Suprapubic skin (tissue), 4 donors: ENCODE data around the gene PLEKHG3. TPM values are rescaled to one million over a fixed set of nuclear protein-coding genes. Genes with fewer than 3 reads are reported as not detected.

Experiments used
- DNase-seq, 2 donors: peaks; one replicate each; pipeline ENCODE4 v3.0.0-alpha.2; 2019; ENCODE audit warnings: low spot score in 2 of 2
- H3K27ac ChIP-seq: fragments of 200-600 bp; sonication (generic); one replicate; pipeline ENCODE4 v1.5.1; 2019
- H3K27me3 ChIP-seq: fragments of 200-600 bp; sonication (generic); one replicate; pipeline ENCODE4 v1.5.1; 2019
- H3K36me3 ChIP-seq: fragments of 200-600 bp; sonication (generic); one replicate; pipeline ENCODE4 v1.5.1; 2019
- H3K4me1 ChIP-seq: fragments of 200-600 bp; sonication (generic); one replicate; pipeline ENCODE4 v1.5.1; 2019
- H3K4me3 ChIP-seq: fragments of 200-600 bp; sonication (generic); one replicate; pipeline ENCODE4 v1.5.1; 2019; ENCODE audit warnings: mild to moderate bottlenecking
- H3K9me3 ChIP-seq: fragments of 200-600 bp; sonication (generic); one replicate; pipeline ENCODE4 v1.5.1; 2019
- CTCF ChIP-seq, 2 donors: fragments of 200-600 bp in 1 of 2; fragments of 450-650 bp in 1 of 2; sonication (generic) in 1 of 2; IDR thresholded peaks; one replicate each; pipeline ENCODE4 v1.5.1; 2016 to 2019; ENCODE audit warnings: antibody characterized with exemption in 2 of 2, mild to moderate bottlenecking in 1 of 2, moderate library complexity in 1 of 2
- EP300 ChIP-seq: sonication (generic); formaldehyde crosslinking; IDR thresholded peaks from one replicate; pipeline ENCODE4 v1.6.1; 2017; ENCODE audit warnings: antibody characterized with exemption
- POLR2A ChIP-seq, 2 donors: fragments of 450-650 bp; IDR thresholded peaks; one replicate each; pipeline ENCODE4 v1.6.1; 2017; ENCODE audit warnings: antibody characterized with exemption in 2 of 2, mild to moderate bottlenecking in 2 of 2, moderate library complexity in 2 of 2
- POLR2AphosphoS5 ChIP-seq, 3 donors: sonication (generic); formaldehyde crosslinking; IDR thresholded peaks; one replicate each; pipeline ENCODE4 v1.6.1; 2017; ENCODE audit warnings: antibody characterized with exemption in 3 of 3
- WGBS: methylation state at CpG from one replicate; pipeline ENCODE4 v1.1.5; 2018; 5-methylcytosine and 5-hydroxymethylcytosine counted together
- total RNA-seq, 4 donors: library from RNA; depleted of rRNA; stranded (reverse); fragments of >200 nt; gene quantifications; one replicate each; pipeline ENCODE4 v1.1.0, GENCODE V29; 2016

PLEKHG3 gene
- total RNA-seq, 4 donors from 2014 or later: 60.4 to 140 (median 96.5) TPM

GRCh38 chr14:64711039-64711438, 6.8 kb downstream of the PLEKHG3 start:
- peak overlapping the region; percentile 31 for H3K27ac ChIP-seq
- no peaks in the 10 kb centered on the region for H3K36me3 ChIP-seq
- no peaks in the 10 kb centered on the region for H3K9me3 ChIP-seq
- H3K27me3 ChIP-seq: no peaks in the 10 kb centered on the region
- H3K4me1 ChIP-seq: peaks cover 72% of the 10 kb centered on the region
- no peak for TF ChIP-seq POLR2AphosphoS5 (IDR thresholded peaks at IDR 0.05)
- no peak for TF ChIP-seq CTCF (IDR thresholded peaks at IDR 0.05)
- TF ChIP-seq POLR2A (IDR thresholded peaks at IDR 0.05): no peak
- DNase-seq: peak in 1 of 2 donors; percentile 71
- H3K4me3 ChIP-seq: no peak overlapping the region
- 36% methylated on average over 5 of the region's 5 CpGs for WGBS

- no peaks in the 10 kb centered on the region for H3K9me3 ChIP-seq
- no peak for TF ChIP-seq POLR2AphosphoS5 (IDR thresholded peaks at IDR 0.05)
- no peak overlapping the region for H3K4me3 ChIP-seq
- no peak for DNase-seq
- no peaks in the 10 kb centered on the region for H3K36me3 ChIP-seq
- H3K27me3 ChIP-seq: no peaks in the 10 kb centered on the region
- H3K27ac ChIP-seq: no peak overlapping the region
- peaks cover 72% of the 10 kb centered on the region for H3K4me1 ChIP-seq
These were observed 9.5 kb downstream of the PLEKHG3 start for GRCh38 chr14:64713677-64714076.

- TF ChIP-seq POLR2A (IDR thresholded peaks at IDR 0.05) (no peak), CTCF (IDR thresholded peaks at IDR 0.05) (no peak), EP300 (no peak), POLR2AphosphoS5 (IDR thresholded peaks at IDR 0.05) (no peak)
- DNase-seq: peak; percentile 15 to 41
- no peaks in the 10 kb centered on the region for H3K9me3 ChIP-seq
- WGBS: 87% methylated on average over 5 of the region's 5 CpGs
- no peaks in the 10 kb centered on the region for H3K27me3 ChIP-seq
- H3K4me3 ChIP-seq: no peak overlapping the region
- H3K27ac ChIP-seq: peak overlapping the region; percentile 78
- peaks cover 70% of the 10 kb centered on the region for H3K4me1 ChIP-seq
- no peaks in the 10 kb centered on the region for H3K36me3 ChIP-seq
These were observed 10.3 kb downstream of the PLEKHG3 start for GRCh38 chr14:64714432-64715025.

GRCh38 chr14:64715146-64715627, 11.0 kb downstream of the PLEKHG3 start:
- peak in 1 of 2 donors; percentile 29 for DNase-seq
- WGBS: 52% methylated on average over 4 of the region's 4 CpGs
- TF ChIP-seq POLR2A (IDR thresholded peaks at IDR 0.05): no peak
- Histone ChIP-seq H3K36me3 (no peaks in the 10 kb centered on the region), H3K4me3 (peak overlapping the region; percentile 33), H3K27ac (peak overlapping the region; percentile 78), H3K9me3 (no peaks in the 10 kb centered on the region), H3K4me1 (peaks cover 70% of the 10 kb centered on the region), H3K27me3 (no peaks in the 10 kb centered on the region)

GRCh38 chr14:64715628-64716412, 11.6 kb downstream of the PLEKHG3 start:
- DNase-seq: peak in 1 of 2 donors; percentile 78
- Histone ChIP-seq H3K9me3 (no peaks in the 10 kb centered on the region), H3K36me3 (no peaks in the 10 kb centered on the region), H3K27me3 (no peaks in the 10 kb centered on the region), H3K4me3 (peak overlapping the region; percentile 33), H3K4me1 (peaks cover 70% of the 10 kb centered on the region), H3K27ac (peak overlapping the region; percentile 78)
- TF ChIP-seq POLR2AphosphoS5 (IDR thresholded peaks at IDR 0.05) (no peak), POLR2A (IDR thresholded peaks at IDR 0.05) (no peak), CTCF (IDR thresholded peaks at IDR 0.05) (no peak), EP300 (no peak)
- WGBS: 22% methylated on average over 21 of the region's 22 CpGs

- H3K9me3 ChIP-seq: no peaks in the 10 kb centered on the region
- H3K4me3 ChIP-seq: no peak overlapping the region
- DNase-seq: peak in 1 of 2 donors; percentile 71
- no peaks in the 10 kb centered on the region for H3K36me3 ChIP-seq
- H3K4me1 ChIP-seq: peaks cover 82% of the 10 kb centered on the region
- 20% methylated on average over 6 of the region's 6 CpGs for WGBS
- H3K27ac ChIP-seq: peak overlapping the region; percentile 78
- no peak for TF ChIP-seq CTCF (IDR thresholded peaks at IDR 0.05)
- no peak for TF ChIP-seq POLR2A (IDR thresholded peaks at IDR 0.05)
- no peak for TF ChIP-seq EP300
- no peak for TF ChIP-seq POLR2AphosphoS5 (IDR thresholded peaks at IDR 0.05)
- H3K27me3 ChIP-seq: no peaks in the 10 kb centered on the region
These were observed 13.6 kb downstream of the PLEKHG3 start for GRCh38 chr14:64717870-64718269.
